AG20443 (cell line): ENCODE results near the gene P2RX7.

Experiments used
- DNase-seq: peaks from one replicate; pipeline ENCODE4 v3.0.0; 2012; ENCODE audit warnings: low spot score, mixed read lengths

Gene P2RX7

GRCh38 chr12:121132601-121133481 is at the start of gene P2RX7:
P2RX7 (plus strand) TSS chr12:121132876; CDS start chr12:121132971, 95 bp downstream.
- DNase-seq, result peak; percentile 83

GRCh38 chr12:121084229-121084628 is 48.4 kb upstream of the P2RX7 start:
- DNase-seq, result no peak

- DNase-seq, result no peak
Measured at GRCh38 chr12:121085069-121085468, 47.6 kb upstream of the P2RX7 start.

- DNase-seq, result no peak
Measured at GRCh38 chr12:121085506-121086353, 46.9 kb upstream of the P2RX7 start.

GRCh38 chr12:121086781-121087295 is 45.8 kb upstream of the P2RX7 start:
- DNase-seq, result no peak

- DNase-seq, result peak; percentile 20
Measured at GRCh38 chr12:121087467-121088194, 45.0 kb upstream of the P2RX7 start.

- DNase-seq, result no peak
Measured at GRCh38 chr12:121088195-121088585, 44.5 kb upstream of the P2RX7 start.

- no peak for DNase-seq
Measured at GRCh38 chr12:121089031-121089812, 43.5 kb upstream of the P2RX7 start.

GRCh38 chr12:121089813-121090430 is 42.8 kb upstream of the P2RX7 start:
- DNase-seq, result no peak

- no peak for DNase-seq
Measured at GRCh38 chr12:121090586-121091514, 41.8 kb upstream of the P2RX7 start.

- DNase-seq, result no peak
Measured at GRCh38 chr12:121092034-121092433, 40.6 kb upstream of the P2RX7 start.

GRCh38 chr12:121093487-121093891 is 39.2 kb upstream of the P2RX7 start:
- no peak for DNase-seq

GRCh38 chr12:121095544-121096198 is 37.0 kb upstream of the P2RX7 start:
- peak; percentile 91 for DNase-seq

- no peak for DNase-seq
Measured at GRCh38 chr12:121096199-121096798, 36.4 kb upstream of the P2RX7 start.

- DNase-seq, result no peak
Measured at GRCh38 chr12:121099779-121100178, 32.9 kb upstream of the P2RX7 start.

GRCh38 chr12:121102307-121102706 is 30.4 kb upstream of the P2RX7 start:
- no peak for DNase-seq

GRCh38 chr12:121107681-121108080 is 25.0 kb upstream of the P2RX7 start:
- no peak for DNase-seq

GRCh38 chr12:121108492-121108891 is 24.2 kb upstream of the P2RX7 start:
- no peak for DNase-seq
